HepG2 (cell line): Measurements from ENCODE around the gene NAT14. TPM values are rescaled to one million over a fixed set of nuclear protein-coding genes. Genes with fewer than 3 reads are reported as not detected.

Experiments used
- ATAC-seq: fragments of 200-7000 bp; cut with Tn5 transposase; 3 replicates; pipeline ENCODE4 v1.9.1; 2020; ENCODE audit warnings: mild to moderate bottlenecking, moderate library complexity
- BruUV-seq: library from RNA; stranded (reverse); fragments of 400-500 nt; replicated peaks from 2 replicates; lab custom pipeline; 2021; lab: Mats Ljungman, UMichigan
- CTCF ChIA-PET: fragments of 300-600 bp; formaldehyde crosslinking; extraction: SDS; loops from one replicate; lab custom pipeline; 2021; ENCODE audit warnings: low total read pairs, inconsistent platforms, low intra/inter-chr PET ratio; lab: Yijun Ruan, JAX
- POLR2A ChIA-PET: fragments of 350-600 bp; sonication (Branson Sonifier 250); formaldehyde crosslinking; loops from one replicate; lab custom pipeline; 2020; ENCODE audit warnings: antibody characterized with exemption, inconsistent platforms; lab: Yijun Ruan, JAX
- DNase-seq: peaks from one replicate; pipeline ENCODE4 v3.0.0-alpha.2; 2015; ENCODE audit warnings: low spot score
- FAIRE-seq: peaks from 3 replicates; lab custom pipeline; 2011; peaks lifted over from hg19 to GRCh38; lab: Jason Lieb, UNC
- H2AFZ ChIP-seq: one replicate; pipeline ENCODE4 v1.6.1; 2011; ENCODE audit warnings: low read length, inconsistent platforms
- H3K27ac ChIP-seq: fragments of 300-600 bp; 3 replicates; pipeline ENCODE4 v1.8.0; 2011; ENCODE audit warnings: mixed run types, mild to moderate bottlenecking, mixed read lengths, low read length, inconsistent platforms; ENCODE audit not compliant: insufficient read depth; ENCODE audit errors: extremely low read length
- H3K27me3 ChIP-seq, 2 experiments: fragments of 200-600 bp in 1 of 2; 2 replicates in 1 of 2; 3 replicates in 1 of 2; pipeline versions ENCODE4 v1.6.0 to v1.8.0; 2011; ENCODE audit warnings: low read length in 2 of 2, mild to moderate bottlenecking in 2 of 2, moderate library complexity in 2 of 2, inconsistent platforms in 1 of 2; ENCODE audit not compliant: insufficient read depth in 2 of 2, control insufficient read depth in 1 of 2
- H3K36me3 ChIP-seq, 2 experiments: fragments of 200-600 bp in 1 of 2; replicated peaks in 1 of 2; 2 replicates in 1 of 2; 3 replicates in 1 of 2; pipeline versions ENCODE4 v1.5.1 to v1.8.0; 2011; ENCODE audit warnings: low read length in 2 of 2, inconsistent platforms in 1 of 2; ENCODE audit not compliant: insufficient read depth in 2 of 2, control insufficient read depth in 1 of 2
- H3K4me1 ChIP-seq: 2 replicates; pipeline ENCODE4 v1.5.1; 2012; ENCODE audit warnings: low read length, inconsistent platforms; ENCODE audit not compliant: insufficient read depth
- H3K4me2 ChIP-seq: 2 replicates; pipeline ENCODE4 v1.6.0; 2011; ENCODE audit warnings: low read depth, low read length, inconsistent platforms
- H3K4me3 ChIP-seq, 3 experiments: fragments of 200-600 bp in 1 of 3; sonication (generic), shearing (Covaris generic) in 1 of 3; replicated peaks in 1 of 3; 2 replicates each; pipeline ENCODE4 v1.5.1; 2011 to 2016; ENCODE audit warnings: low read length in 3 of 3, inconsistent platforms in 2 of 3, low read depth in 2 of 3, mild to moderate bottlenecking in 2 of 3, control low read depth in 1 of 3, mixed read lengths in 1 of 3; ENCODE audit not compliant: insufficient read depth in 1 of 3
- H3K79me2 ChIP-seq: one replicate; pipeline ENCODE4 v1.6.1; 2011; ENCODE audit warnings: low read length, inconsistent platforms; ENCODE audit not compliant: insufficient read depth
- H3K9ac ChIP-seq: 2 replicates; pipeline ENCODE4 v1.6.0; 2011; ENCODE audit warnings: mild to moderate bottlenecking, low read depth, low read length, inconsistent platforms; ENCODE audit not compliant: insufficient read depth
- H3K9me3 ChIP-seq: 2 replicates; pipeline ENCODE4 v1.5.1; 2012; ENCODE audit warnings: mild to moderate bottlenecking, low read length
- H4K20me1 ChIP-seq: 2 replicates; pipeline ENCODE4 v1.6.0; 2011; ENCODE audit warnings: inconsistent platforms, mild to moderate bottlenecking, low read length, moderate library complexity; ENCODE audit not compliant: insufficient read depth
- NR2F1 ChIP-seq, 2 experiments: fragments of 450-650 bp in 1 of 2; formaldehyde crosslinking in 1 of 2; IDR thresholded peaks; 2 replicates each; pipeline versions ENCODE4 v1.5.0 to v1.6.1; 2016 to 2020; ENCODE audit warnings: mild to moderate bottlenecking in 1 of 2, missing compliant biosample characterization in 1 of 2, missing genetic modification reagents in 1 of 2, moderate library complexity in 1 of 2
- ZFP36L2 ChIP-seq: sonication (generic); formaldehyde crosslinking; IDR thresholded peaks from 2 replicates; pipeline ENCODE4 v1.4.0; 2020; ENCODE audit warnings: missing genetic modification reagents
- ZNF460 ChIP-seq: sonication (generic); formaldehyde crosslinking; IDR thresholded peaks from 2 replicates; pipeline ENCODE4 v1.5.1; 2020; ENCODE audit warnings: missing genetic modification reagents, mild to moderate bottlenecking, borderline replicate concordance
- ZNF646 ChIP-seq: sonication (generic); formaldehyde crosslinking; IDR thresholded peaks from 2 replicates; pipeline ENCODE4 v1.9.0; 2021; ENCODE audit warnings: mild to moderate bottlenecking, missing genetic modification reagents
- ZSCAN25 ChIP-seq: sonication (generic); formaldehyde crosslinking; IDR thresholded peaks from 2 replicates; pipeline ENCODE4 v1.8.0; 2022; ENCODE audit warnings: mild to moderate bottlenecking, missing genetic modification reagents
- WGBS: methylation state at CpG from one replicate; pipeline ENCODE4 v1.1.6; 2017; ENCODE audit warnings: low lambda C conversion rate; 5-methylcytosine and 5-hydroxymethylcytosine counted together
- in situ Hi-C: cut with HindIII; loops from 2 replicates; pipeline ENCODE4 v1.10.0; 2017; ENCODE audit warnings: low pct_unique_long_range_greater_than_20kb; ENCODE audit not compliant: extremely low pct_ligation_motif_present
- intact Hi-C: fragments of 100-400 bp; cut with micrococcal nuclease; formaldehyde crosslinking; loops from one replicate; pipeline ENCODE4 v1.10.0; 2022; ENCODE audit not compliant: unreplicated experiment
- polyA plus RNA-seq, 8 experiments: library from polyadenylated mRNA; depleted of rRNA in 3 of 8; stranded (reverse) in 7 of 8; unstranded in 1 of 8; fragments of >200 nt; fragmentation: Illumina TruSeq in 4 of 8; extraction: Trizol in 4 of 8; gene quantifications; 2 replicates each; pipeline versions ENCODE4 v1.2.1 to v1.2.3, GENCODE V29; 2011 to 2016; ENCODE audit warnings: low read depth in 4 of 8, missing spikeins in 1 of 8, mixed read lengths in 1 of 8; ENCODE audit not compliant: insufficient read depth in 1 of 8
- total RNA-seq, 5 experiments: library from RNA; depleted of rRNA; stranded (reverse); fragments of >200 nt; fragmentation: Illumina TruSeq; extraction: Trizol; gene quantifications; 2 replicates each; pipeline ENCODE4 v1.2.3, GENCODE V29; 2016; ENCODE audit warnings: low read depth in 1 of 5

Gene NAT14
- total and polyA plus RNA-seq, 2 of the 13 experiments (the other 11 are each of a cell fraction or from before 2014, with no cell fraction given): 20.7 to 22.3 TPM

DNA sequence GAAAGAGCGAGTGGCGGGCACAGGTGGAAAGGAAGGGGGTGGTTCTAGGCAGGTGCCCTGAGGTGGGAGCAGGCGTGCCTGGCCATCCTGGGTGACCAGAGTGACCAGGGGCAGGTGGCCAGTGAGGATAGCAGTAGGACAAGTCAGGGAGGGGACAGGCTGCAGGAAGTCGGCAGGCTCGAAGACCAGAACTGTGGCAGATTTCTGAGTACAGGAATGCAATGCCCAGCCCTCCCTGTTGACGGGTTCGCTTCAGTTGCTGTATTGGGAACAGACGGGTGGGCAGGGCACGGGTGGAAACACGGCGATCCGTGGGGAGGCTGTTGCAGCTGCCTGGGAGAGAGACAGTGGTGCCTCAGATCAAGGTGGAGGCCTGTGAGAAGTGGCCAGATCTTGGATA is 6.6 kb upstream of the NAT14 start (continued):
- TF ChIP-seq ZNF646 (no peak), ZFP36L2 (no peak), ZSCAN25 (no peak)
- TF ChIP-seq, all 625 proteins: peak for 0

DNA sequence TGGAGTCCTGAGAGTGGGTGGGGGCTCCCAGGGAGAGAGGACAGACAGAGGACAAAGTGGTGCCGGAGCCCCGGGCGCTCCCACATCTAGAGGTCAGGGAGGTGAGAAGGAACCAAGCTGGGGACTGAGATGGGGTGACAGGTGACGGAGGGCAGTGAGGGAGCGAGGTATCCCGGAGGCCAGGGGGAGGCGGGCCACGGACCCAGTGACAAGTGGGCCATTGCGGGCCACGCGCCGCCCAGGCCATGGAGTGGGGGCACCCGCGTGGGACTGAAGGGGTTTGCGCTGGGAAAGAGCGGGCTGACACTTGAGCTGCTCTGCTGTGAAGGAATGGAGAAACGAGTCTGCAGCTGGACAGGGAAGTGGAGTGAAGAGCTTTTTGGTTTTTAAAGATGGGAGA is 5.9 kb upstream of the NAT14 start:
- FAIRE-seq (no peak), DNase-seq (no peak), ATAC-seq (no peak)
- H2AFZ ChIP-seq: no peak overlapping the region
- H3K9me3 ChIP-seq: no peaks in the 10 kb centered on the region
- no peaks in the 10 kb centered on the region; a peak in 1 of 5 replicates for H3K27me3 ChIP-seq
- H3K9ac ChIP-seq: no peak overlapping the region
- no peaks in the 10 kb centered on the region for H4K20me1 ChIP-seq
- no peak for TF ChIP-seq NR2F1 (CRISPR knock-in tag; IDR thresholded peaks at IDR 0.05)
- TF ChIP-seq ZNF460: no peak
- peaks cover 33% of the 10 kb centered on the region for H3K4me1 ChIP-seq
- intact Hi-C loops (no loop called here), in situ Hi-C loops (no loop called here)
- no peak overlapping the region for H3K4me3 ChIP-seq
- H3K79me2 ChIP-seq: peaks cover 11% of the 10 kb centered on the region
- ChIA-PET POLR2A (no interaction called here), CTCF (no interaction called here)
- H3K27ac ChIP-seq: no peak overlapping the region
- 93% methylated on average over 17 of the region's 17 CpGs for WGBS
- H3K4me2 ChIP-seq: no peak overlapping the region
- H3K36me3 ChIP-seq: no peaks in the 10 kb centered on the region
- BruUV-seq: no TSS peak
